ENCODE measurements around the gene CFAP68. TPM values are rescaled to one million over a fixed set of nuclear protein-coding genes. Genes with fewer than 3 reads are reported as not detected.
A peak's percentile ranks its signal among the peaks of the same experiment; 100 is the strongest.

CFAP68 gene
- total and polyA plus RNA-seq, 9 of the 15 experiments (the other 6 are each of a cell fraction or from before 2014, with no cell fraction given) = 22.8 to 72.3 (median 52.5) TPM

GRCh38 chr11:111851636-111852035 lies 27.7 kb upstream of the CFAP68 start:
- peak in 1 of 4 experiments; percentile 11 for DNase-seq (ENCODE audit: extremely low read depth in 1 of 4, low spot score in 3 of 4)
- no peaks in the 10 kb centered on the region for H3K9me1 ChIP-seq (ENCODE audit: control insufficient read depth, insufficient read depth, low read length)
- TF ChIP-seq BRD9 (IDR thresholded peaks at IDR 0.05; ENCODE audit: low read depth, partially characterized antibody) (no peak), RAD21 (CRISPR knock-in tag; conservative IDR thresholded peaks at IDR 0.05 in 1 of 2, IDR thresholded peaks at IDR 0.05 in 1 of 2) (peak; percentile 25 to 44; a peak in 3 of 4 replicates), MAFK (IDR thresholded peaks at IDR 0.05; ENCODE audit: low read length) (no peak)
- TF ChIP-seq, protein P1, sequence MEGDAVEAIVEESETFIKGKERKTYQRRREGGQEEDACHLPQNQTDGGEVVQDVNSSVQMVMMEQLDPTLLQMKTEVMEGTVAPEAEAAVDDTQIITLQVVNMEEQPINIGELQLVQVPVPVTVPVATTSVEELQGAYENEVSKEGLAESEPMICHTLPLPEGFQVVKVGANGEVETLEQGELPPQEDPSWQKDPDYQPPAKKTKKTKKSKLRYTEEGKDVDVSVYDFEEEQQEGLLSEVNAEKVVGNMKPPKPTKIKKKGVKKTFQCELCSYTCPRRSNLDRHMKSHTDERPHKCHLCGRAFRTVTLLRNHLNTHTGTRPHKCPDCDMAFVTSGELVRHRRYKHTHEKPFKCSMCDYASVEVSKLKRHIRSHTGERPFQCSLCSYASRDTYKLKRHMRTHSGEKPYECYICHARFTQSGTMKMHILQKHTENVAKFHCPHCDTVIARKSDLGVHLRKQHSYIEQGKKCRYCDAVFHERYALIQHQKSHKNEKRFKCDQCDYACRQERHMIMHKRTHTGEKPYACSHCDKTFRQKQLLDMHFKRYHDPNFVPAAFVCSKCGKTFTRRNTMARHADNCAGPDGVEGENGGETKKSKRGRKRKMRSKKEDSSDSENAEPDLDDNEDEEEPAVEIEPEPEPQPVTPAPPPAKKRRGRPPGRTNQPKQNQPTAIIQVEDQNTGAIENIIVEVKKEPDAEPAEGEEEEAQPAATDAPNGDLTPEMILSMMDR (IDR thresholded peaks at IDR 0.05 in 2 of 3, conservative IDR thresholded peaks at IDR 0.05 in 1 of 3; ENCODE audit: insufficient read depth in 2 of 3, low read depth in 1 of 3, low read length in 3 of 3) = peak in 2 of 3 experiments; percentile 32 to 43; a peak in 2 of 6 replicates
- intact Hi-C loops (cut with micrococcal nuclease) (no loop called here), in situ Hi-C loops (cut with MboI) (no loop called here)
- no peaks in the 10 kb centered on the region for H4K20me1 ChIP-seq (replicated peaks; ENCODE audit: control insufficient read depth, insufficient read depth, low read length)
- TSS peak; percentile 30 for BruUV-seq (replicated peaks)
- H3K9ac ChIP-seq (ENCODE audit: insufficient read depth in 1 of 2, low read depth in 2 of 2, low read length in 2 of 2) = no peak overlapping the region
- H3K27ac ChIP-seq (ENCODE audit: extremely low read depth, low read depth, low read length) = no peak overlapping the region
- H3K79me2 ChIP-seq (ENCODE audit: control insufficient read depth, insufficient read depth, low read length) = no peaks in the 10 kb centered on the region
- ATAC-seq = peak; percentile 66; the same call in 2 of the 3 replicates
- H3K27me3 ChIP-seq (ENCODE audit: control insufficient read depth in 2 of 2, insufficient read depth in 2 of 2, low read length in 2 of 2) = no peaks in the 10 kb centered on the region
- H2AFZ ChIP-seq (ENCODE audit: low read depth, low read length) = no peak overlapping the region
- FAIRE-seq = peak; percentile 46
- H3K4me3 ChIP-seq = no peak overlapping the region
- no peaks in the 10 kb centered on the region for H3K9me3 ChIP-seq (replicated peaks; ENCODE audit: control insufficient read depth, insufficient read depth, low read depth, low read length)
- no peak overlapping the region for H3K4me2 ChIP-seq (ENCODE audit: insufficient read depth, low read length)
- H3K4me1 ChIP-seq (replicated peaks in 1 of 2; ENCODE audit: control insufficient read depth in 2 of 2, insufficient read depth in 2 of 2, low read length in 2 of 2) = no peaks in the 10 kb centered on the region
- CTCF ChIA-PET (ENCODE audit: low intra/inter-chr PET ratio) = interaction anchor here (1.2 kb wide), 1 partner anchor 286 kb away, joined by 3 read pairs; no protein-coding TSS in a partner anchor
- POLR2A ChIA-PET = no interaction called here
- peaks cover 40% of the 10 kb centered on the region; the same call in 2 of the 3 replicates for H3K36me3 ChIP-seq (ENCODE audit: control insufficient read depth, insufficient read depth, low read length)
